ENCODE measurements around the gene RECQL5. TPM values are rescaled to one million over a fixed set of nuclear protein-coding genes. Genes with fewer than 3 reads are reported as not detected.
A peak's percentile ranks its signal among the peaks of the same experiment; 100 is the strongest.

RECQL5 gene
- polyA plus RNA-seq, 1 donor (not counting 4 experiments of a cell fraction or from before 2014, with no cell fraction given) = 11.9 TPM

DNA sequence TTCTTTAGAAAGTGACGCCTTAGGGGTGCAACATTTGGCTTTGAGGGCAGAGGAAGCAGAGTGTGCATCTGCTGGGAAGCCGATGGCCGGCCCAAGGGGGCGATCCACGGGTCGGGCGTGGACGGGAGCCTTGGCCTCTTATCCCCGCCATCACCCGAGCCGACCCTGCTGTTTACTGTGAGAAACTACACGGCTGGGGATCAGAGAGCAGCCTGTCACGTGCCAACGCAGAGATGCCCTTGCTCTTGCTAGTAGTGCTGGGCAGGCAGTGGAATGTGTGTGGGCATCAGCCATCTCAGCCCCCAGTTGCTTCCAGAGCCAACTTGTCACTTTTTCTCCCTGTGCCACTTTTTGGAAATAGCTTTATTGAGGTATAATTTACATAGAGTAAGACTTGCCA lies 27.6 kb upstream of the RECQL5 start:
- Histone ChIP-seq H3K27me3 (ENCODE audit: control insufficient read depth, extremely low read depth, insufficient read depth, low read length) (no peaks in the 10 kb centered on the region), H3K4me1 (ENCODE audit: control insufficient read depth, extremely low read depth, insufficient read depth, low read length) (peaks cover 99% of the 10 kb centered on the region), H4K20me1 (ENCODE audit: control insufficient read depth, extremely low read depth, insufficient read depth, low read length) (no peaks in the 10 kb centered on the region), H3K79me2 (ENCODE audit: control insufficient read depth, insufficient read depth, low read length) (peaks cover 25% of the 10 kb centered on the region), H3K9me3 (ENCODE audit: control insufficient read depth, low read depth, low read length) (no peaks in the 10 kb centered on the region), H3K27ac (ENCODE audit: control insufficient read depth, insufficient read depth, low read length) (peak overlapping the region; percentile 86), H3K9ac (ENCODE audit: control insufficient read depth, extremely low read depth, insufficient read depth, low read length) (peak overlapping the region; percentile 75), H2AFZ (ENCODE audit: control insufficient read depth, low read length) (no peak overlapping the region), H3K4me3 (ENCODE audit: control insufficient read depth in 2 of 3, extremely low read depth in 1 of 3, insufficient read depth in 2 of 3, low read depth in 1 of 3, low read length in 3 of 3) (no peak overlapping the region), H3K36me3 (ENCODE audit: control insufficient read depth in 2 of 2, extremely low read depth in 1 of 2, insufficient read depth in 2 of 2, low read length in 2 of 2) (peaks cover 14 to 27% of the 10 kb centered on the region in 2 experiments), H3K9me1 (ENCODE audit: control insufficient read depth, extremely low read depth, insufficient read depth, low read length) (no peaks in the 10 kb centered on the region), H3K4me2 (ENCODE audit: control insufficient read depth, extremely low read depth, insufficient read depth, low read depth, low read length) (peak overlapping the region; percentile 67)
- TF ChIP-seq CTCF (optimal IDR thresholded peaks at IDR 0.05 in 1 of 3, IDR thresholded peaks at IDR 0.05 in 1 of 3, conservative IDR thresholded peaks at IDR 0.05 in 1 of 3; ENCODE audit: extremely low read depth in 1 of 3, insufficient read depth in 2 of 3, low read length in 3 of 3) (no peak), EZH2 (IDR thresholded peaks at IDR 0.05; ENCODE audit: low read length) (no peak)
- dilution Hi-C loops (cut with MboI; ENCODE audit: extremely low pct_ligation_motif_present, low sequenced_read_pairs) = no loop called here
- DNase-seq (ENCODE audit: low read depth, low spot score) = no peak
- FAIRE-seq = no peak

DNA sequence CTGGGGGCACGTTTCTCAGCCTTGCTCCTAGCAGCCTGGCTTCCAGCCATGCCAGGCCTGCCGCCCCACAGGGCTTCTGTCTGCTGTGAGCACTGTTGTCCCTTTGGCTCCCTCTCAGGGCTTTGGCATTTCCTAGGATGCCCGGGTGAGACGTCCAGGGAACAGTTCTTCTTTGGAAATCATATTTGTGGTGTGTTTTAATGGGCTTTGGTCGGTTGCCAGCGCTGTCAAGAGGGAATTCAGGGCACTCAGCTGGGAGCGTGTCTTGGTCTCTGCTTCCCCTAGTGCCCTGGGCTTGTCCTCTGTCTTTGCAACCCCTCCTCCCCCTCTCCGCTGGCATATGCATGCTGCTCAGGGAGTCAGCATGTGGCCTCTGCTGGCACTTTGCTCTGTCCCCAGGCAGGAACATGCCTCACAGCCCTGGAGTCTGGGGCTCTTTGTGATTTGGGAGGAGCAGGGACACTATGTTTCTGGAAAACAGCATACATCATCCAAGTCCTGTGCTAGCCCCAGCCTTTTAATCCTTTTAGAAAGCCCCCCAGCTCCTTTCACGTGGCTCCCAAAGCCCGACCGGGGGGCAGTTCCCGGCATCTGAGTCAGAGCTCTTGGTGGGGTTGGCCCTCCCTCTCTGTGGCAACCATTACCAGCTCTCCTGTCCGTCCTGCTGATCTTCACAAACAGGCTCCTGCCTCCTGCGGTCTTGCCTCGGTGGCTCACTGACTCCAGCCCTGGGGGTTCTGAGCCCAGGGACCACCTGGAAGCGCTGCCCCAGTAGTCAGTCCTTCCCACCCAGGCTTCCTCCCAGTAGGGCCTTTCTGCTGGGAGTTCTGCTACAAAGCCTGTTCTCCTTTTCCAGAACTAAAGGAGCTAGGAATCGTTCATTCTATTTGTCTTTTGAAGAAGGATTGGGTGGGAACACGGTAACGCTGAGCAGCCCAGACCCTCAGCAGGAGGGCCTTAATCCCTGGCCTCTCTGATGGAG lies 26.8 kb upstream of the RECQL5 start:
- Histone ChIP-seq H3K9ac (ENCODE audit: control insufficient read depth, extremely low read depth, insufficient read depth, low read length) (peak overlapping the region; percentile 75), H3K27me3 (ENCODE audit: control insufficient read depth, extremely low read depth, insufficient read depth, low read length) (no peaks in the 10 kb centered on the region), H3K4me1 (ENCODE audit: control insufficient read depth, extremely low read depth, insufficient read depth, low read length) (peaks cover 98% of the 10 kb centered on the region), H3K9me3 (ENCODE audit: control insufficient read depth, low read depth, low read length) (no peaks in the 10 kb centered on the region), H3K4me3 (ENCODE audit: control insufficient read depth in 2 of 3, extremely low read depth in 1 of 3, insufficient read depth in 2 of 3, low read depth in 1 of 3, low read length in 3 of 3) (no peak overlapping the region), H3K9me1 (ENCODE audit: control insufficient read depth, extremely low read depth, insufficient read depth, low read length) (no peaks in the 10 kb centered on the region), H2AFZ (ENCODE audit: control insufficient read depth, low read length) (no peak overlapping the region), H4K20me1 (ENCODE audit: control insufficient read depth, extremely low read depth, insufficient read depth, low read length) (no peaks in the 10 kb centered on the region), H3K79me2 (ENCODE audit: control insufficient read depth, insufficient read depth, low read length) (peaks cover 22% of the 10 kb centered on the region), H3K4me2 (ENCODE audit: control insufficient read depth, extremely low read depth, insufficient read depth, low read depth, low read length) (peak overlapping the region; percentile 45), H3K27ac (ENCODE audit: control insufficient read depth, insufficient read depth, low read length) (peak overlapping the region; percentile 86), H3K36me3 (ENCODE audit: control insufficient read depth in 2 of 2, extremely low read depth in 1 of 2, insufficient read depth in 2 of 2, low read length in 2 of 2) (peaks cover 14 to 28% of the 10 kb centered on the region in 2 experiments)
- dilution Hi-C loops (cut with MboI; ENCODE audit: extremely low pct_ligation_motif_present, low sequenced_read_pairs) = no loop called here
- DNase-seq (ENCODE audit: low read depth, low spot score) = no peak
- peak; percentile 69 for FAIRE-seq
- TF ChIP-seq CTCF (optimal IDR thresholded peaks at IDR 0.05 in 1 of 3, IDR thresholded peaks at IDR 0.05 in 1 of 3, conservative IDR thresholded peaks at IDR 0.05 in 1 of 3; ENCODE audit: extremely low read depth in 1 of 3, insufficient read depth in 2 of 3, low read length in 3 of 3) (peak in 2 of 3 experiments; percentile 19 to 45), EZH2 (IDR thresholded peaks at IDR 0.05; ENCODE audit: low read length) (no peak)
